Caco-2 (cell line): ENCODE results near the gene SV2C. TPM values are rescaled to one million over a fixed set of nuclear protein-coding genes. Genes with fewer than 3 reads are reported as not detected.

Experiments
- BruUV-seq: library from RNA; stranded (reverse); fragments of 400-500 nt; replicated peaks from 2 replicates; lab custom pipeline; 2021; lab: Mats Ljungman, UMichigan
- CTCF ChIA-PET: fragments of 300-600 bp; sonication (Branson Sonifier 250); formaldehyde crosslinking; loops from one replicate; lab custom pipeline; 2022; ENCODE audit warnings: antibody characterized with exemption; lab: Charles Lee
- POLR2A ChIA-PET: fragments of 300-600 bp; sonication (Branson Sonifier 250); formaldehyde crosslinking; loops from one replicate; lab custom pipeline; 2022; ENCODE audit warnings: antibody characterized with exemption; lab: Charles Lee
- DNase-seq, 2 experiments: peaks; one replicate each; pipeline versions ENCODE4 v3.0.0 to v3.0.0-alpha.2; 2020 to 2022
- H3K27me3 ChIP-seq: replicated peaks from 2 replicates; pipeline ENCODE4 v1.6.0; 2011; ENCODE audit warnings: low read length; ENCODE audit not compliant: control insufficient read depth, insufficient read depth
- H3K36me3 ChIP-seq: 2 replicates; pipeline ENCODE4 v1.5.1; 2011; ENCODE audit warnings: low read length; ENCODE audit not compliant: control insufficient read depth, insufficient read depth
- H3K4me1 ChIP-seq: fragments of 250-450 bp; sonication (Bioruptor Pico); 2 replicates; pipeline ENCODE4 v1.5.1; 2020; ENCODE audit warnings: mild to moderate bottlenecking
- H3K4me3 ChIP-seq: 2 replicates; pipeline ENCODE4 v1.5.1; 2011; ENCODE audit warnings: low read depth, mild to moderate bottlenecking, control low read depth, low read length
- H3K9me3 ChIP-seq: fragments of 250-450 bp; sonication (Bioruptor Pico); 2 replicates; pipeline ENCODE4 v1.5.1; 2020; ENCODE audit warnings: mild to moderate bottlenecking, moderate library complexity
- H3K27ac Mint-ChIP-seq: one replicate; pipeline ENCODE4 v1.8.0; 2022; ENCODE audit warnings: mixed read lengths; ENCODE audit not compliant: unreplicated experiment
- H3K27me3 Mint-ChIP-seq: one replicate; pipeline ENCODE4 v1.8.0; 2022; ENCODE audit warnings: mixed read lengths; ENCODE audit not compliant: insufficient read depth, unreplicated experiment
- H3K36me3 Mint-ChIP-seq: one replicate; pipeline ENCODE4 v1.8.0; 2022; ENCODE audit warnings: mild to moderate bottlenecking, mixed read lengths; ENCODE audit not compliant: insufficient read depth, unreplicated experiment
- H3K4me1 Mint-ChIP-seq: one replicate; pipeline ENCODE4 v1.8.0; 2022; ENCODE audit warnings: low read depth, mixed read lengths; ENCODE audit not compliant: unreplicated experiment
- H3K4me3 Mint-ChIP-seq: one replicate; pipeline ENCODE4 v1.8.0; 2022; ENCODE audit warnings: mild to moderate bottlenecking, moderate library complexity, mixed read lengths; ENCODE audit not compliant: unreplicated experiment
- H3K9me3 Mint-ChIP-seq: one replicate; pipeline ENCODE4 v1.8.0; 2022; ENCODE audit warnings: mixed read lengths; ENCODE audit not compliant: unreplicated experiment
- CTCF ChIP-seq, 2 experiments: fragments of 200-600 bp in 1 of 2; IDR thresholded peaks; 1 replicate in 1 of 2; 2 replicates in 1 of 2; pipeline versions ENCODE4 v1.5.1 to v1.8.0; 2011 to 2022; ENCODE audit warnings: antibody characterized with exemption in 1 of 2, control low read depth in 1 of 2, inconsistent platforms in 1 of 2, low read depth in 1 of 2, low read length in 1 of 2, mild to moderate bottlenecking in 1 of 2, moderate library complexity in 1 of 2; ENCODE audit not compliant: insufficient read depth in 1 of 2, severe bottlenecking in 1 of 2, unreplicated experiment in 1 of 2
- intact Hi-C: fragments of 100-400 bp; cut with micrococcal nuclease; formaldehyde crosslinking; loops from one replicate; pipeline ENCODE4 v1.10.0; 2022; ENCODE audit not compliant: unreplicated experiment
- total RNA-seq: library from RNA; stranded (reverse); gene quantifications from 2 replicates; pipeline ENCODE4 v1.2.3, GENCODE V29; 2022

SV2C gene
- total RNA-seq, 1 experiment from 2014 or later = not detected

- ChIA-PET POLR2A (no interaction called here), CTCF (interaction anchor here (1.4 to 2.6 kb wide), 2 partner anchors 60 to 203 kb away, joined by 3 to 6 read pairs; no protein-coding TSS in a partner anchor)
- H3K27me3 Mint-ChIP-seq = no peaks in the 10 kb centered on the region
- no peaks in the 10 kb centered on the region for H3K9me3 ChIP-seq
- DNase-seq = no peak
- H3K36me3 Mint-ChIP-seq = no peaks in the 10 kb centered on the region
- H3K4me3 ChIP-seq = no peak overlapping the region
- peaks cover 17% of the 10 kb centered on the region for H3K4me1 Mint-ChIP-seq
- no peak overlapping the region for H3K27ac Mint-ChIP-seq
- no peaks in the 10 kb centered on the region for H3K27me3 ChIP-seq
- H3K9me3 Mint-ChIP-seq = no peaks in the 10 kb centered on the region
- TF ChIP-seq CTCF (IDR thresholded peaks at IDR 0.05; ENCODE audit: insufficient read depth in 1 of 2, low read depth in 1 of 2, low read length in 1 of 2, severe bottlenecking in 1 of 2, unreplicated experiment in 1 of 2) = no peak
- no TSS peak for BruUV-seq
- peaks cover 13% of the 10 kb centered on the region for H3K4me1 ChIP-seq
- H3K4me3 Mint-ChIP-seq = no peak overlapping the region
- intact Hi-C loops = no loop called here
- H3K36me3 ChIP-seq = no peaks in the 10 kb centered on the region; the same call in 1 of the 2 replicates
Measured at GRCh38 chr5:76341651-76342334, 258.6 kb downstream of the SV2C start.

GRCh38 chr5:76342474-76342873 is 259.3 kb downstream of the SV2C start:
- ChIA-PET CTCF (interaction anchor here (1.4 to 2.6 kb wide), 2 partner anchors 60 to 202 kb away, joined by 3 to 6 read pairs; no protein-coding TSS in a partner anchor), POLR2A (no interaction called here)
- Mint-ChIP-seq H3K4me1 (peaks cover 10% of the 10 kb centered on the region), H3K4me3 (no peak overlapping the region), H3K27me3 (no peaks in the 10 kb centered on the region), H3K36me3 (no peaks in the 10 kb centered on the region), H3K9me3 (no peaks in the 10 kb centered on the region), H3K27ac (no peak overlapping the region)
- H3K4me3 ChIP-seq = no peak overlapping the region
- H3K4me1 ChIP-seq = peaks cover 9% of the 10 kb centered on the region
- no TSS peak for BruUV-seq
- no peaks in the 10 kb centered on the region for H3K9me3 ChIP-seq
- H3K36me3 ChIP-seq = no peaks in the 10 kb centered on the region
- intact Hi-C loops = no loop called here
- no peak for DNase-seq
- no peaks in the 10 kb centered on the region for H3K27me3 ChIP-seq
- no peak for TF ChIP-seq CTCF (IDR thresholded peaks at IDR 0.05; ENCODE audit: insufficient read depth in 1 of 2, low read depth in 1 of 2, low read length in 1 of 2, severe bottlenecking in 1 of 2, unreplicated experiment in 1 of 2)

DNA sequence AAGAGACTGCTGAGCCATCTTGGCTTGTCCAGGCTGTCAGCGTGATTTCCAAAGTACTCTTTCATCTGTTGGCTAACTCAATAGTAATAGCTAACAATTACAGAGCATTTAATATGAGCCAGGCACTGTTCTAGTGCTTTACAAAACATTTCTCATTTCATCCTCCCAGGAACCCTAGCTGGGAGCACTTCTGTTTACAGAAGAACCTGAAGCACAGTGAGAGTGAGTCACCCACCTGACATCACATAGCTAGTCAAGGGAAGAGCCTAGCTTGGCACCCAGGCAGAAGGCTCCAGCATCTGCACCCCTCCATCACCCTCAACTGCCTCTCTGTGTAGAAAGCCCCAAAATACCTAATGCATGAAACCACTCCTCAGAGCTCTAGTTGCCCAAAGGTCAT is 262.4 kb downstream of the SV2C start:
- no peak for TF ChIP-seq CTCF (IDR thresholded peaks at IDR 0.05; ENCODE audit: insufficient read depth in 1 of 2, low read depth in 1 of 2, low read length in 1 of 2, severe bottlenecking in 1 of 2, unreplicated experiment in 1 of 2)
- Histone ChIP-seq H3K4me1 (no peaks in the 10 kb centered on the region), H3K27me3 (no peaks in the 10 kb centered on the region), H3K36me3 (no peaks in the 10 kb centered on the region), H3K4me3 (no peak overlapping the region), H3K9me3 (no peaks in the 10 kb centered on the region)
- H3K4me3 Mint-ChIP-seq = no peak overlapping the region
- DNase-seq = no peak
- no peaks in the 10 kb centered on the region for H3K27me3 Mint-ChIP-seq
- H3K27ac Mint-ChIP-seq = no peak overlapping the region
- POLR2A ChIA-PET = no interaction called here
- H3K4me1 Mint-ChIP-seq = no peaks in the 10 kb centered on the region
- intact Hi-C loops = no loop called here
- no peaks in the 10 kb centered on the region for H3K36me3 Mint-ChIP-seq
- no TSS peak for BruUV-seq
- no peaks in the 10 kb centered on the region for H3K9me3 Mint-ChIP-seq
- CTCF ChIA-PET = no interaction called here
